ENCODE measurements around the gene TMEM245.

DNA sequence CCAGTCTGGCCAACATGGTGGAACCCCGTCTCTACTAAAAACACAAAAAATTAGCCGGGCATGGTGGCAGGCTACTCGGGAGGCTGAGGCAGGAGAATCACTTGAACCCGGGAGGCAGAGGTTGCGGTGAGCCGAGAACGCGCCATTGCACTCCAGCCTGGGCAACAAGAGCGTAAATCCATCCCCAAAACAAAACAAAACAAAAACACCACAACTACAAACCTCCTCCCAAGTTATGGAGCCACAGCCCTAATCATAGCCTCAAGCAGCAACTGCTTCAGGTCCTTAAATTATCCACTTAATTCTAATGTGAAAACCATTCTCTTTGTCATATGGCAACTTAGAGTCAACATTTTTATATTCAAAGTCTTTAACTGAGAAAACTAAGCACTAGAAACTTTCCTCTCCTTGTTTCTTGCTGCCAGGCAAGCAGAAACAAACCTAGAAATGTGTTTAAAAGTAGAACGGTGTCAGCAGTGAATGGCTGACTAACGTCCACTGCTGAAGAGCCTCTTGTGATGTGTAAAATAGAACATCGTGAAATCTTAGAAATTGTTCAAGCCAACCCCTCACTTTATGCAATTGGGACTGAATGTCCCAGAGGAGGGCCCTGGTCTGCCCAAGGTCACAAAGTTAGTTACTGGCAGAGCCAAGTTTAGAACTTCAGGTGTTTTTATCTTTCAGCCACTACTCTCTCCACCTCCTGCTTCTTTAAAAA lies 5.7 kb downstream of the TMEM245 start:
- TF ChIP-seq, protein P1, sequence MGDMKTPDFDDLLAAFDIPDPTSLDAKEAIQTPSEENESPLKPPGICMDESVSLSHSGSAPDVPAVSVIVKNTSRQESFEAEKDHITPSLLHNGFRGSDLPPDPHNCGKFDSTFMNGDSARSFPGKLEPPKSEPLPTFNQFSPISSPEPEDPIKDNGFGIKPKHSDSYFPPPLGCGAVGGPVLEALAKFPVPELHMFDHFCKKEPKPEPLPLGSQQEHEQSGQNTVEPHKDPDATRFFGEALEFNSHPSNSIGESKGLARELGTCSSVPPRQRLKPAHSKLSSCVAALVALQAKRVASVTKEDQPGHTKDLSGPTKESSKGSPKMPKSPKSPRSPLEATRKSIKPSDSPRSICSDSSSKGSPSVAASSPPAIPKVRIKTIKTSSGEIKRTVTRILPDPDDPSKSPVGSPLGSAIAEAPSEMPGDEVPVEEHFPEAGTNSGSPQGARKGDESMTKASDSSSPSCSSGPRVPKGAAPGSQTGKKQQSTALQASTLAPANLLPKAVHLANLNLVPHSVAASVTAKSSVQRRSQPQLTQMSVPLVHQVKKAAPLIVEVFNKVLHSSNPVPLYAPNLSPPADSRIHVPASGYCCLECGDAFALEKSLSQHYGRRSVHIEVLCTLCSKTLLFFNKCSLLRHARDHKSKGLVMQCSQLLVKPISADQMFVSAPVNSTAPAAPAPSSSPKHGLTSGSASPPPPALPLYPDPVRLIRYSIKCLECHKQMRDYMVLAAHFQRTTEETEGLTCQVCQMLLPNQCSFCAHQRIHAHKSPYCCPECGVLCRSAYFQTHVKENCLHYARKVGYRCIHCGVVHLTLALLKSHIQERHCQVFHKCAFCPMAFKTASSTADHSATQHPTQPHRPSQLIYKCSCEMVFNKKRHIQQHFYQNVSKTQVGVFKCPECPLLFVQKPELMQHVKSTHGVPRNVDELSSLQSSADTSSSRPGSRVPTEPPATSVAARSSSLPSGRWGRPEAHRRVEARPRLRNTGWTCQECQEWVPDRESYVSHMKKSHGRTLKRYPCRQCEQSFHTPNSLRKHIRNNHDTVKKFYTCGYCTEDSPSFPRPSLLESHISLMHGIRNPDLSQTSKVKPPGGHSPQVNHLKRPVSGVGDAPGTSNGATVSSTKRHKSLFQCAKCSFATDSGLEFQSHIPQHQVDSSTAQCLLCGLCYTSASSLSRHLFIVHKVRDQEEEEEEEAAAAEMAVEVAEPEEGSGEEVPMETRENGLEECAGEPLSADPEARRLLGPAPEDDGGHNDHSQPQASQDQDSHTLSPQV (IDR thresholded peaks at IDR 0.05): no peak
- TF ChIP-seq HDGF (IDR thresholded peaks at IDR 0.05) (no peak), NR2F1 (conservative IDR thresholded peaks at IDR 0.05) (no peak), TCF12 (IDR thresholded peaks at IDR 0.05; ENCODE audit: low read depth, low read length) (no peak), CHD4 (IDR thresholded peaks at IDR 0.05) (no peak), NR2C2 (IDR thresholded peaks at IDR 0.05; ENCODE audit: borderline replicate concordance, control insufficient read depth, insufficient read length, low read depth) (no peak), POLR2AphosphoS5 (IDR thresholded peaks at IDR 0.05; ENCODE audit: low read length) (no peak), ZNF217 (IDR thresholded peaks at IDR 0.05) (no peak)
- TF ChIP-seq, protein P2, sequence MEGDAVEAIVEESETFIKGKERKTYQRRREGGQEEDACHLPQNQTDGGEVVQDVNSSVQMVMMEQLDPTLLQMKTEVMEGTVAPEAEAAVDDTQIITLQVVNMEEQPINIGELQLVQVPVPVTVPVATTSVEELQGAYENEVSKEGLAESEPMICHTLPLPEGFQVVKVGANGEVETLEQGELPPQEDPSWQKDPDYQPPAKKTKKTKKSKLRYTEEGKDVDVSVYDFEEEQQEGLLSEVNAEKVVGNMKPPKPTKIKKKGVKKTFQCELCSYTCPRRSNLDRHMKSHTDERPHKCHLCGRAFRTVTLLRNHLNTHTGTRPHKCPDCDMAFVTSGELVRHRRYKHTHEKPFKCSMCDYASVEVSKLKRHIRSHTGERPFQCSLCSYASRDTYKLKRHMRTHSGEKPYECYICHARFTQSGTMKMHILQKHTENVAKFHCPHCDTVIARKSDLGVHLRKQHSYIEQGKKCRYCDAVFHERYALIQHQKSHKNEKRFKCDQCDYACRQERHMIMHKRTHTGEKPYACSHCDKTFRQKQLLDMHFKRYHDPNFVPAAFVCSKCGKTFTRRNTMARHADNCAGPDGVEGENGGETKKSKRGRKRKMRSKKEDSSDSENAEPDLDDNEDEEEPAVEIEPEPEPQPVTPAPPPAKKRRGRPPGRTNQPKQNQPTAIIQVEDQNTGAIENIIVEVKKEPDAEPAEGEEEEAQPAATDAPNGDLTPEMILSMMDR (IDR thresholded peaks at IDR 0.05 in 2 of 3, conservative IDR thresholded peaks at IDR 0.05 in 1 of 3; ENCODE audit: control insufficient read depth in 2 of 3, extremely low read depth in 1 of 3, insufficient read depth in 1 of 3, low read depth in 3 of 3, low read length in 3 of 3): no peak
- TF ChIP-seq, protein P3, sequence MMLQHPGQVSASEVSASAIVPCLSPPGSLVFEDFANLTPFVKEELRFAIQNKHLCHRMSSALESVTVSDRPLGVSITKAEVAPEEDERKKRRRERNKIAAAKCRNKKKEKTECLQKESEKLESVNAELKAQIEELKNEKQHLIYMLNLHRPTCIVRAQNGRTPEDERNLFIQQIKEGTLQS (IDR thresholded peaks at IDR 0.05; ENCODE audit: borderline replicate concordance, extremely low read depth, low read depth, low read length): no peak
- TF ChIP-seq, protein P4, sequence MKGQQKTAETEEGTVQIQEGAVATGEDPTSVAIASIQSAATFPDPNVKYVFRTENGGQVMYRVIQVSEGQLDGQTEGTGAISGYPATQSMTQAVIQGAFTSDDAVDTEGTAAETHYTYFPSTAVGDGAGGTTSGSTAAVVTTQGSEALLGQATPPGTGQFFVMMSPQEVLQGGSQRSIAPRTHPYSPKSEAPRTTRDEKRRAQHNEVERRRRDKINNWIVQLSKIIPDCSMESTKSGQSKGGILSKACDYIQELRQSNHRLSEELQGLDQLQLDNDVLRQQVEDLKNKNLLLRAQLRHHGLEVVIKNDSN (IDR thresholded peaks at IDR 0.05; ENCODE audit: borderline replicate concordance, extremely low read length, insufficient read depth, low read depth, low read length): no peak
- TF ChIP-seq, protein P5, sequence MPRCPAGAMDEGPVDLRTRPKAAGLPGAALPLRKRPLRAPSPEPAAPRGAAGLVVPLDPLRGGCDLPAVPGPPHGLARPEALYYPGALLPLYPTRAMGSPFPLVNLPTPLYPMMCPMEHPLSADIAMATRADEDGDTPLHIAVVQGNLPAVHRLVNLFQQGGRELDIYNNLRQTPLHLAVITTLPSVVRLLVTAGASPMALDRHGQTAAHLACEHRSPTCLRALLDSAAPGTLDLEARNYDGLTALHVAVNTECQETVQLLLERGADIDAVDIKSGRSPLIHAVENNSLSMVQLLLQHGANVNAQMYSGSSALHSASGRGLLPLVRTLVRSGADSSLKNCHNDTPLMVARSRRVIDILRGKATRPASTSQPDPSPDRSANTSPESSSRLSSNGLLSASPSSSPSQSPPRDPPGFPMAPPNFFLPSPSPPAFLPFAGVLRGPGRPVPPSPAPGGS (IDR thresholded peaks at IDR 0.05; ENCODE audit: borderline replicate concordance, insufficient read depth, low read depth, low read length, poor library complexity, severe bottlenecking): no peak
